Measurements from ENCODE around the gene MEI1. TPM values are rescaled to one million over a fixed set of nuclear protein-coding genes. Genes with fewer than 3 reads are reported as not detected.

Gene MEI1, protein sequence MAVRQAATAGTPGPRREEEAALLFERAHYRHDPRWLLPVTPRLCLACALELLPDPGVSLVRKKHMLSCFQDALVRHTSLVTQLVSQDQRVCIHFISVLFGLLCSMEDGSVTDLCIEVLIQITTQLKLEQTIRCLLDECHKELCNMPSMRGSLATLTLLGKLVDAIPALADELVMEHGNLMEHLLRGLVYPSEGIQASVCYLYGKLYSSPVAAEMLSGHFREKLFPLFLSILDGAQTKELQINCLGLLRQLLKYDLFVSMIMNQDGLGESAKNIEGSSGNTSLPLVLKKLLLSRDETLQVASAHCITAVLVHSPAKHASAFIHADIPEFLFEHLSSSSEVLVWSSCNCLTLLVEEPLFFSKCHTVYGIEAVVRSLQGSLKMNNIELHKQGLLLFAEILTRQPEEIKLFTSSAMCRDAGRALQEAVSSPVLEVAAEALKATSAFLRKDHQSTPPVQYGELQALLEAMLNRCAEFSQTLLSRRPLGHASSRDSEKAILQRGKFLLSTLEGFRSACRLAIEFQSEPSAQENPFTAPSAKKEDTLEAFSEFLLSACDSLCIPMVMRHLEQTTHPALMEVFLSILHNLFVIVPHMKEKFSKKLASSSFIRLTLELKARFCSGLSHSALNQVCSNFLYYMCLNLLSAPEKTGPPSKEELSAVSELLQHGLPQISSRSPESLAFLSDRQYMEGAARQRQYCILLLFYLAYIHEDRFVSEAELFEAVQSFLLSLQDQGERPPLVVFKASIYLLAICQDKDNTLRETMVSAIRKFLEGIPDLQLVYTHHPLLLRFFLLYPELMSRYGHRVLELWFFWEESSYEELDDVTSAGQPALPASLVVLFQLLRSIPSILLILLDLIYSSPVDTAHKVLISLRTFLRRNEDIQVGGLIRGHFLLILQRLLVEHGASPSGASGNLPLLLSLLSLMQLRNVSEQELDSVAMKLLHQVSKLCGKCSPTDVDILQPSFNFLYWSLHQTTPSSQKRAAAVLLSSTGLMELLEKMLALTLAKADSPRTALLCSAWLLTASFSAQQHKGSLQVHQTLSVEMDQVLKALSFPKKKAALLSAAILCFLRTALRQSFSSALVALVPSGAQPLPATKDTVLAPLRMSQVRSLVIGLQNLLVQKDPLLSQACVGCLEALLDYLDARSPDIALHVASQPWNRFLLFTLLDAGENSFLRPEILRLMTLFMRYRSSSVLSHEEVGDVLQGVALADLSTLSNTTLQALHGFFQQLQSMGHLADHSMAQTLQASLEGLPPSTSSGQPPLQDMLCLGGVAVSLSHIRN
- total RNA-seq (2022; extraction: Qiagen RNA extraction), result 0.25 TPM in 1 of 5 replicates, not detected in the others

DNA sequence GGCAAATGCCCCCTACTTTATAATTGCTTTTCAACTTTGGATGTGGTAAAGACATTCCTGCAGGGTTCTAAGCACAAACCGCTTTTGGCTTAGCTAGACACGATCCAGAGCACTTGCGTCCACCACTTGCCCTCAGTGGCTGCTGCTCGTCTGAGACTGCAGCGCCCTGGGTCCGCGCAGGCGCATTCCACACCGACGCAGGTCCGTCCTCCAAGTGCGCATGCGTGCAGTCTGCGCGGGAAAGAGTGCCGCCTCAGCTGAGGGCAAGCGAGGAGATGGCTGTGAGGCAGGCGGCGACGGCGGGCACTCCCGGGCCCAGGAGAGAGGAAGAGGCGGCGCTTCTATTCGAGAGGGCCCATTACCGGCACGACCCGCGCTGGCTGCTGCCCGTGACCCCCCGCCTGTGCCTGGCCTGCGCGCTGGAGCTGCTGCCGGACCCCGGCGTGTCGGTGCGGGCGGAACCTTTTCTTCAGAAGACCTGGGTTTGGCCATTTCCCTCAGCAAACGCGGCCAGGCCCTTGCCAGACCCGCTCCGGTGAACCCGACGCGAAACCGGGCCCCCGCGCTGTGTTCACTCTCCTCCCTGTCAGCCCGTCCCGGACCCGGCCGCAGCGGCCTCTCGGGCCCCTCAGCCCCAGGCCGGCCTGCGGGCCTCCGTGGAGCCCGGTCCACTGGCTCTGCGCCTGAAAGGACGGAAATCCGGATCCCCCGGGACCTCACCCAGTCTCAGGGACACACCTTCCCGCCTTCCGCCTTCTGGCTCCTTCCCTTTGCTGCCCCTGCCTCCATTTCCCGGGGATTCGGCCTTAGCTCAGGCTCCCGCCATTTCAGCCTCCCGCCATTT lies at the start of gene MEI1:
TSS of gene MEI1 (plus strand) at position 240 of the 844 bp plus-strand sequence. CDS start at position 276, 36 bp downstream.

DNA sequence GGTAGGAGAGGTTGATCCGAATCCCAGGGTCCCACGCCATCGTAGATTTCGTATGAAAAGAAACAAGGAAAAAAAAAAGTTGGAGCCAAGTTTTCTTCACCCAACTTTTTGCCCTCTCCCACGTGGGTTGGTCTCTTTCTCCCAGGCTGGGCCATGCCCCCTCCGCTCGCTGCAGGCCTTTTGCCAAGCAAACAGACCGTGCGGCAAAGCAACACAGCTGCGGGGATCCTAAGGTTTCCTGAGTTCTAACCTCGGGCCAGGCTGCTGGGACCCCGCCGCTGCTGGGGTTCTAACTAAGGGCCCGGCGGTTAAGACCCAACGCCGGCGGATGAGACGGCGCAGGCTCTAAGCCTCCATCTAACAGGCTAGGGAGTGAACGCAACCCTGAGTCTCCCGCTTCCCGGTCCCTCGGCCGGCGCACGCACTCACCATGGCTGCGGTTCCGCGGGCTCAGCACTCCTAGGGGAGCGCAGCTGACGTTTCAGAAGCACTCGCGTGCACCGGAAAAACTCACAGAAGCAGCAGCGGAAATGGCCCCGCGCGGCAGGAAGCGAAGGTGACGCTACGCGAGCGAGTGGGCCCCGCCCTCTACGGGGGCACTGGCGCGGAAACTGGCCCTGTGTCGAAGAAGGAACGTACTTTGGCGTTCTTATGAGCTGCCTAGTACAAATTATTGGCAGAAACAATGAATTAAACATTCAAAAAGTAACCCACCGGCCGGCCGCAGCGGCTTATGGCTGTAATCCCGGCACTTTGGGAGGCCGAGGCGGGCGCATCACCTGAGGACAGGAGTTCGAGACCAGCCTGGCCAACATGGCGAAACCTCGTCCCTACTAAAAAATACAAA lies 10.7 kb upstream of the MEI1 start, which contains the start of gene SNU13:
TSS of gene SNU13 (minus strand) at position 503 of the 847 bp plus-strand sequence. CDS start at position 432, 71 bp downstream.

DNA sequence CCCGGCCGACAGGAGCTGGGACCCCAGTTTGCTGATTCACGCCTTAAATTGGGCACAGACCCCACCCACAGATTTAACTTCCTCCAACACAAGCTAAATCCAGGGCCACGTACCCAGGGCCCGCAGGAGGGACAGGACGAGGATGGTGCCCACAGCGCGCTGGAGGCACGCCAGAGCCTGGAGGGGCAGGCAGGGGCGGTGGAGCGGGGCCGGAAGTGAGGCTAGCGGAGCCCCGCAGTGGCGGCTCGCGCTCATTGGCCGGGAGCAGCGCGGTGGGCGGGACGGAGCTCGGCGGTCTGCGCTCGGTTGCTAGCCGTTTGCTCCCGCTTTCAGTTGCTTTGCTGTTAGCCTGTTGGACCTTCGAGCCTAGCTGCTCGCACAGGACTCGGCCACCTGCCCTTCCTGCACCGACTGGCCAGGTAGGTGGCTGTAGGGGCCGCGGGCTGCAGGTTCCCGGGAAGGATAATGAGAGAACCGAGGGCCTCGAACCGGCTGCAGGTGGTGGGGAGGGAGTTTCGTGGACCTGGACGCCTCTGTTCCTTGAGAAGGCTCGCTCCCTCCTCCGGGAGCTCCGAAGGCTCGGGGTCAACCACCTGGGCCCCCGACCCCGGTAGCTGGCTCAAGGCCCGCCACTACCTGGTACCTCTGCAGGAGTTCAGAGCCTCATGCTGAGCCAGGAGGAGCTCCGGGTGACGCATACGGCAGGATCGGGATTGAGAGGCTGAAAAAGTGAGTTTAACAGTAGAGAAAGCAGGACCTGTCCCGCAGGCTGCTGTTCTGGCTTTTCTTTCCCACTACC lies 101.2 kb downstream of the MEI1 start, which contains the start of gene CCDC134:
TSS of gene CCDC134 (plus strand) at position 332 of the 799 bp plus-strand sequence. CDS start 8,212 bp downstream, outside the sequence.

DNA sequence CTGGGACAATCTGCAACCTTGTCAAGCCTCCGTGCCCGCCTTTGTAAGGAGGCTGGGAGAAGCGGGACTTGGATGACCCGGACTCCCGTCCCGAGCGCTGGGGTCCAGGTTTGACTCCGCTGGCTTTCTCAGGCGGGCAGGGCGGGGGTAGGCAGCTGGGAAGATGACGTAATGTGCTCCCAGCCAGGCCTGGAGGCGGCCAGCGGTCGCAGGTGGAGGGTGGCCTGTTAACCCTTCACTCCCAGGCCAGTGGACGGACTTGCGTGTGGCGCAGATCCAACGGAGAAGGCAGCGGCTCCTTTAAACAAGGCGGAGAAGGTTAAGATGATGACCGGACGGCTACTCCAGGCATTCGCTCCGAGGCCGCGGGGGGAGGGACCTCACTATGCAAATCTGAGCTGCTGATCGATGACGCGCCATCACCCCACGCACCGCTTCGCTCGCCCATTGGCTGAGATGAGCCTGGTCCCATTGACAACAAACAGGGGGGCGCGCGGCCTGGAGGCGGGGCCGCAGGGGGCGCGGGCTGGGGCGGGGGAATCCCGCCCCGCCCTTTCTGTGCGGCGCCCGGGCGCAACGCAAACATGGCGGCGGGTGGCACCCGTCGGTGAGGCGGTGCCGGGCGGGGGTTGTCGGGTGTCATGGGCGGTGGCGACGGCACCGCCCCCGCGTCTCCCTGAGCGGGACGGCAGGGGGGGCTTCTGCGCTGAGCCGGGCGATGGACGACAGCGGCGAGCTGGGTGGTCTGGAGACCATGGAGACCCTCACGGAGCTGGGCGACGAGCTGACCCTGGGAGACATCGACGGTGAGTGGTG lies 133.5 kb downstream of the MEI1 start, which contains the start of gene SREBF2:
TSS of gene SREBF2 (plus strand) at position 553 of the 816 bp plus-strand sequence. CDS start at position 719, 166 bp downstream.

Other genes starting within 250 kb of the MEI1 start
- 56.7 to 74.3 TPM (median 61.5 TPM) in 5 replicates for gene PHF5A, start 230.8 kb upstream of the MEI1 start, total RNA-seq (2022; extraction: Qiagen RNA extraction)
- gene ACO2, start 230.4 kb upstream of the MEI1 start, total RNA-seq (2022; extraction: Qiagen RNA extraction), result 45.5 to 53.8 TPM (median 48.6 TPM) in 5 replicates
- gene POLR3H, start 155.0 kb upstream of the MEI1 start, total RNA-seq (2022; extraction: Qiagen RNA extraction), result 26.5 to 47.0 TPM (median 40.6 TPM) in 5 replicates
- 1.8 to 2.8 TPM (median 2.4 TPM) in 5 replicates for gene CSDC2, start 138.5 kb upstream of the MEI1 start, total RNA-seq (2022; extraction: Qiagen RNA extraction)
- 28.1 to 32.4 TPM (median 31.1 TPM) in 5 replicates for gene PMM1, start 109.7 kb upstream of the MEI1 start, total RNA-seq (2022; extraction: Qiagen RNA extraction)
- 14.5 to 17.4 TPM (median 16.0 TPM) in 5 replicates for gene DESI1, start 78.5 kb upstream of the MEI1 start, total RNA-seq (2022; extraction: Qiagen RNA extraction)
- gene XRCC6, start 78.2 kb upstream of the MEI1 start, total RNA-seq (2022; extraction: Qiagen RNA extraction), result 284 to 337 TPM (median 309 TPM) in 5 replicates
- 90.5 to 200 TPM (median 175 TPM) in 5 replicates for gene SNU13, start 10.6 kb upstream of the MEI1 start, total RNA-seq (2022; extraction: Qiagen RNA extraction)
- 2.7 to 3.2 TPM (median 2.8 TPM) in 5 replicates for gene CCDC134, start 101.2 kb downstream of the MEI1 start, total RNA-seq (2022; extraction: Qiagen RNA extraction)
- 26.6 to 30.9 TPM (median 28.0 TPM) in 5 replicates for gene SREBF2, start 133.6 kb downstream of the MEI1 start, total RNA-seq (2022; extraction: Qiagen RNA extraction)
- 0.10 to 0.35 TPM (median 0.20 TPM) in 5 replicates for gene SHISA8, start 215.6 kb downstream of the MEI1 start, total RNA-seq (2022; extraction: Qiagen RNA extraction)
- 0.14 to 0.25 TPM (median 0.22 TPM) in 5 replicates for gene TNFRSF13C, start 227.3 kb downstream of the MEI1 start, total RNA-seq (2022; extraction: Qiagen RNA extraction)
- 22.8 to 40.2 TPM (median 35.1 TPM) in 5 replicates for gene CENPM, start 247.6 kb downstream of the MEI1 start, total RNA-seq (2022; extraction: Qiagen RNA extraction)